HG03045 (cell line): ENCODE measurements around the gene SSC4D.
A peak's percentile ranks its signal among the peaks of the same experiment; 100 is the strongest.
"Not testable (repeated sequence)": the region's sequence is repeated elsewhere in the genome, so short reads cannot be mapped to it uniquely, and the experiment has no call there.

Experiments used
- ATAC-seq: cut with Tn5 transposase; IDR thresholded peaks from one replicate; pipeline ENCODE4 v1.9.1; 2021; ENCODE audit warnings: mild to moderate bottlenecking, moderate library complexity; ENCODE audit not compliant: unreplicated experiment

The SSC4D gene

GRCh38 chr7:76387789-76388188 is 21.7 kb downstream of the SSC4D start:
- not testable (repeated sequence) for ATAC-seq

- ATAC-seq, result no peak
Measured at GRCh38 chr7:76386691-76387260, 22.7 kb downstream of the SSC4D start.

GRCh38 chr7:76383089-76383944 is 26.2 kb downstream of the SSC4D start:
- ATAC-seq, result no peak

- no peak for ATAC-seq
Measured at GRCh38 chr7:76381814-76382213, 27.7 kb downstream of the SSC4D start.

- no peak for ATAC-seq
Measured at GRCh38 chr7:76380623-76380966, 28.9 kb downstream of the SSC4D start.

- ATAC-seq, result no peak
Measured at GRCh38 chr7:76377186-76377918, 32.1 kb downstream of the SSC4D start.

- no peak for ATAC-seq
Measured at GRCh38 chr7:76375251-76375650, 34.2 kb downstream of the SSC4D start.

GRCh38 chr7:76372984-76373833 is 36.3 kb downstream of the SSC4D start:
- ATAC-seq, result no peak

- no peak for ATAC-seq
Measured at GRCh38 chr7:76371396-76371795, 38.1 kb downstream of the SSC4D start.

GRCh38 chr7:76369018-76369417 is 40.5 kb downstream of the SSC4D start:
- ATAC-seq, result no peak

- no peak for ATAC-seq
Measured at GRCh38 chr7:76368190-76368589, 41.3 kb downstream of the SSC4D start.

GRCh38 chr7:76364198-76364584 is 45.3 kb downstream of the SSC4D start:
- ATAC-seq, result no peak

- not testable (repeated sequence) for ATAC-seq
Measured at GRCh38 chr7:76363754-76364153, 45.7 kb downstream of the SSC4D start.

- ATAC-seq, result no peak
Measured at GRCh38 chr7:76359978-76360638, 49.4 kb downstream of the SSC4D start.

- peak; percentile 93 for ATAC-seq
Measured at GRCh38 chr7:76359111-76359977, 50.2 kb downstream of the SSC4D start.

- peak; percentile 69 for ATAC-seq
Measured at GRCh38 chr7:76358481-76359110, 50.9 kb downstream of the SSC4D start, which contains the start of gene YWHAG. YWHAG (minus strand) TSS chr7:76358991; CDS start chr7:76358808, 183 bp downstream.

- peak; percentile 24 for ATAC-seq
Measured at GRCh38 chr7:76358011-76358480, 51.5 kb downstream of the SSC4D start.

- ATAC-seq, result no peak
Measured at GRCh38 chr7:76357475-76358010, 52.0 kb downstream of the SSC4D start.
